ENCODE data around the gene DEGS2.
"Not testable (repeated sequence)": the region's sequence is repeated elsewhere in the genome, so short reads cannot be mapped to it uniquely, and the experiment has no call there.

DEGS2 gene

DNA sequence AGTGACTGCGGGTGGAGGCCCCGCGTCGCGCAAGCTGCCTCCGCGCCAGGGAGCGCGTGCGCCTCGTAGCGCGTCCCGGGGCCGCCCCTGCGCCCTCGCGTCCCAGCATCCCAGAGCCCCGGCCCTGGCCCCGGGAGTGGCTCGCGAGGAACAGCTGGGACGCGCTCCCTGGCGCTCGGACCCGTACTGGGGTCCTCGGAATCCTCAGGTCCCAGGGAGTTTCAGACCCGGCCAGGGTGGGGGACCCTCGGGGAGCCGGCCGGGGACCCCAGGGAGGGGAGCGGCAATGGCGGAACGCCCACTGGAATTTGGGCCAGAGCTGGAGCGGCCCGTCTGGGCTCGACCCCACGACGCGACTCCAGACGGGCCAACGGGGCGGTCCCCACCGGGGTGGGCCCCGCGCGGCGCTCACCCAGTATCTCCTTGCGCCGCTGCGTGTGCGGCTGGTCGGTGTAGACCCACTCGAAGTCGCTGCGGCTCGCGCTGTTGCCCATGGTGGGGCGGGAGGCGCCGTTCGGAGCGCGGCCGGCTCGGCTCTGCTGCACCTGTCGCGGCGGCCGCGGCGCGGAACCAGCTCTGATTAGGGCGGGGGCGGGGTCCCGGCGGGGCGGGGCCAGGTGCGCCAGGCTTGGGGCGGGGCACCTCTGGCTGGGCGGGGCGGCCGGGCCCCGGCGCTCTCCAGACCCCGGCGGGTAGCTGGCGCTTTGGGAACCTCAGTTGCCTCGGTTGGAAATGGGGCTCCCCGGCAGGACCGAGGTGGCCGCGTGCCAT, at the start of gene DEGS2:
Gene DEGS2, minus strand, starts transcription at position 552 of the 771 bp plus-strand sequence. Its CDS starts 58 bp downstream, at position 494.
- peak; percentile 84 for DNase-seq

DNA sequence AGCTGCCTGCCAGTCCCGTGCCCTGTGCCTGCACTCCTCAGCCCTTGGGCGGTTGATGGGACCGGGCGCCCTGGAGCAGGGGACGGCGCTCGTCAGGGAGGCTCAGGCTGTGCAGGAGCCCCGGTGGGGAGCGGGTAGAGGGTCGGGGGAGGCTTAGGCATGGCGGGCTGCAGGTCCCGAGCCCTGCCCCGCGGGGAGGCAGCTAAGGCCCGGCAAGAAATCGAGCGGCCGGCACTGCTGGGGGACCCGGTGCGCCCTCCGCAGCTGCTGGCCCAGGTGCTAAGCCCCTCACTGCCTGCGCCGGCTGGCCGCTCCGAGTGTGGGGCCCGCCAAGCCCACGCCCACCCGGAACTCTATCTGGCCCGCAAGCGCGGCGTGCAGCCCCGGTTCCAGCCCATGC, 48.7 kb upstream of the DEGS2 start:
- DNase-seq, result not testable (repeated sequence)

DNA sequence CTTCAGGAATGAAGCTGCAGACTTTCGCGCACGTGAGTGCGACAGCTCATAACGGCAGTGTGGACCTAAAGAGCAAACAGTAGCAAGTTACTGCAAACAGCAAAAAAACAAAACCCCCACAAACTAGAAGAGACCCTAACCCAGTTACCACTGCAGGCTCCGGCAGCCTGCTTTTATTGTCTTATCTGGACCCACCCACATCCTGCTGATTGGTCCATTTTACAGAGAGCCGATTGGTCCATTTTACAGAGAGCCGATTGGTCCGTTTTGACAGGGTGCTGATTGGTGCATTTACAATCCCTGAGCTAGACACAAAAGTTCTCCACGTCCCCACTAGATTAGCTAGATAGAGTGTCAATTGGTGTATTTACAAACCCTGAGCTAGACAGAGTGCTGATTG, 48.1 kb upstream of the DEGS2 start:
- not testable (repeated sequence) for DNase-seq

DNA sequence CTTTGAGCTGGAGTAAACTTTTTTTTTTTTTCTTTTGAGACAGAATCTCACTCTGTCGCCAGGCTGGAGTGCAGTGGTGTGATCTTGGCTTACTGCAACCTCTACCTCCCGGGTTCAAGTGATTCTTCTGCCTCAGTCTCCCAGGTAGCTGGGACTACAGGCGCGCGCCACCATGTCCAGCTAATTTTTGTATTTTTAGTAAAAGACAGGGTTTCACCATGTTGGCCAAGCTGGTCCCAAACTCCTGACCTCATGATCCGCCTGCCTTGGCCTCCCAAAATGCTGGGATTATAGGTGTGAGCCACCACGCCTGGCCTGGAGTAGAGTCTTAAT, 45.4 kb upstream of the DEGS2 start:
- not testable (repeated sequence) for DNase-seq

GRCh38 chr14:100203962-100204834, 44.8 kb upstream of the DEGS2 start:
- DNase-seq, result no peak

- no peak for DNase-seq
Observed at GRCh38 chr14:100203146-100203545, 43.7 kb upstream of the DEGS2 start.

DNA sequence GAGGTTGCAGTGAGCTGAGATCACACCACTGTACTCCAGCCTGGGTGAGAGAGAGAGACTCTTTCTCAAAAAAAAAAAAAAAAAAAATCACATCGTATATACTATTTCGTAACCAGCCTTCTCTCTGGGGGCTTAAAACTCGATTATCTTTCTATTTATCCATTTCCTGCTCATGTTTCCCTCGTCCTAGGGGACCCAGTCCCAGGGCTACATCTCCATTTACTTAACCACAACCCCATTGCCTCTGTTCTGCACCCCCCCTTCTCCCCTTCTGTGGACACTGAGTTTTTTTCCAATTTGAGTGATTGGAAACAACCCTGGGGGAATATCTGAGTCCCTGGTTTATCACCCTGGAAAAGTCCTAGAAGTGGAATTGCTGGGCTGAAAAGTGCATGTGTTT, 43.3 kb upstream of the DEGS2 start:
- DNase-seq, result no peak

DNA sequence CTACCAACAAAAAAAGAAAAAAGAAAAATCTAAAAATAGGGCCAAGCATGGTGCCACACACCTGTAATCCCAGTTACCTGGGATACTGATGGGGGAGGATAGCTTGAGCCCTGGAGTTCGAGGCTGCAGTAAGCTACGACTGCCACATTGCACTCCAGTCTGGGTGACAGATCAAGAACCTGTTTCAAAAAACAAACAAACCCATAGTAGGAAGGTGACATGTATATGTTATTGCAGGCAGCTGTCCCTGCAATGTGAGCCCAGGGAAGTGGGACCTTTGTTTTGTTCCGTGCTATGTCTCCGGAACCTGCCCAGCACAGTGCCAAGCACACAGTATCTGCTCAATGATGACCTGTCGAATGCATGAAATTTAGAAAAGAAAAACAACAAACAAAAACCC, 42.3 kb upstream of the DEGS2 start:
- DNase-seq, result no peak

DNA sequence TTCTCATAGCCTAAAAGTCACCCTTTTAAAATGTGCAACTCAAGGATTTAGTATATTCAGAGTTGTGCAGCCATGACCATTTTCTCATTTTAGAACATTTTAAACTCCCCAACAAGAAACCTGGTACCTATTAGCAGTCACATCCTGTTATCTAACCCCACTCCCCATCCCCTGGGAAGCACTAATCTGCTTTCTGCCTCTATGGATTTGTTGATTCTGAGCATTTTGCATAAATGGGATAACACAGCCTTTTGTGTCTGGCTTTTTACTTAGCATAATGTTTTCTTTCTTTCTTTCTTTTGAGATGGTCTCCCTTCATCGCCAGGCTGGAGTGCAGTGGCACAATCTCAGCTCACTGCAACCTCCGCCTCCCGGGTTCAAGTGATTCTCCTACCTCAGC, 40.9 kb upstream of the DEGS2 start:
- DNase-seq, result no peak

DNA sequence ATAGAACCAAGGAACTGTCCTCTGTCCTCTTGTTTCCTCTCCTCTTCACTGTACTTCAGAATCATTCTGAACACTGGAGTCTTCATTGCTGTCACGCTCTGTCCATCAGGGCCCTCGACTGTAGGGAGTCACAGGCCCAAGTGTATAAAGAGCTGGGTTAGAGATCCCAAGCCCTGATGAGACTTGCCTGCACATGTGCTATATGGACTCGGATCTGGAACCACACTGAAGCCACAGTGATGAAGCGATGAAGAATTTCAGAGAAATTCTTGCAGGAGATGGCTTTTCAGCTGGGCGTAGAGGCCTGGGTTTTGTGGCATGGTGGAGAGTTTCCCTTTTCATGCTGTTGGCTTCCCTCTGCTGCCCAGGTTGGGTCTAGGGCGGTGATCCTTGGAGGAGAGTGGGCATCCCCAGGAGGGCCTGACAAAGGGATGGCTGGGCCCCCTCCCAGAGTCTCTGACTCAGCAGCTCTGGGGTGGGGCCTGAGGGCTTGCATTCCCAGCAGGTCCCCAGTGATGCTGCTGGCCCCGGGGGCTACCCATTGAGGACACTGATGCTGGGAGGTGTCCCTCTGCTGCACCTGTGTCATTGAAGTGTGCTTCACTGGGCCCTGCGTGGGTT, 39.9 kb upstream of the DEGS2 start:
- DNase-seq, result no peak

- DNase-seq, result peak; percentile 66
Observed at GRCh38 chr14:100193417-100194357, 34.2 kb upstream of the DEGS2 start.

GRCh38 chr14:100192672-100193416, 33.4 kb upstream of the DEGS2 start:
- DNase-seq, result peak; percentile 100

DNA sequence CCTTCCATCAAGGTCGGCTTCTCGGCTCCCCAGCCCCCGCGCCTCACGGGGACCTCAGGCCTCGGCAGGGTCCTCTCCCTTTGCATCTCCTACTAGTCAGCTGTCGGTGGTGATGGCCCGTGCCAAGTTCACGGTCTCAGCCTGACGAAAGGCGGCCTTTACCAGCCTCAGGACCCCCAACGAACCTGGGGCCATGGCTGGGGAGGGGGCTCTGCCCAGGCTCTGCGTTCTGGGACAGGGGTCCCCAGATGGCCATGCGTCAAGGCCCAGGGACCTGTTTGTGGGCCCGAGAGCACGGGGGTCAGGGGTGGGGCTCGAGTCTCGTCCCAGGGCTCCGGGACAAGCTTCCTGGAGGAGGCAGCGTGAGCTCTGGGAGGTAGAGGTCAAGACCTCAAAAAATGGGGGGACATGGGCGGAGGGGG, 32.8 kb upstream of the DEGS2 start:
- peak; percentile 74 for DNase-seq

GRCh38 chr14:100191584-100192249, 32.3 kb upstream of the DEGS2 start:
- DNase-seq, result no peak

DNA sequence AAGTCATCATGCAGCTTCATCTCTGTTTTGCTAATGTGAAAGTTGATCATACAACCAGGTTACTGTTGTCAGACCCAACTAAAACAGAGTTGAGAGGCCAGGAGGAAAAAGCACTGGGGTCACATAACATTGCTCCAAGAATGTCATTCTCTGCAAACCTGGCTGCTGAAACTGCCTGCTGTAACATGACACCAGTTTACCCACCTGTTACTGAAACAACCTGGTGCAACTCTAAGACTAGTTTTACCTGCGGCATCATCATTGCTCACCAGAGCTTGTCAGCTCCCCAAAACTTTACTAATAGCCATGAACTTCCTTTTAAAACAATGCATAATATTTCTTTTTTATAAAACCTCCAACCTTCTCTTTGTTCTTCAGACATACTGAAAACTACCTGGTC, 30.7 kb upstream of the DEGS2 start:
- DNase-seq, result no peak

- no peak for DNase-seq
Observed at GRCh38 chr14:100188392-100189030, 29.1 kb upstream of the DEGS2 start.

- DNase-seq, result no peak
Observed at GRCh38 chr14:100187247-100187833, 27.9 kb upstream of the DEGS2 start.

- not testable (repeated sequence) for DNase-seq
Observed at GRCh38 chr14:100181876-100182551, 22.6 kb upstream of the DEGS2 start.

DNA sequence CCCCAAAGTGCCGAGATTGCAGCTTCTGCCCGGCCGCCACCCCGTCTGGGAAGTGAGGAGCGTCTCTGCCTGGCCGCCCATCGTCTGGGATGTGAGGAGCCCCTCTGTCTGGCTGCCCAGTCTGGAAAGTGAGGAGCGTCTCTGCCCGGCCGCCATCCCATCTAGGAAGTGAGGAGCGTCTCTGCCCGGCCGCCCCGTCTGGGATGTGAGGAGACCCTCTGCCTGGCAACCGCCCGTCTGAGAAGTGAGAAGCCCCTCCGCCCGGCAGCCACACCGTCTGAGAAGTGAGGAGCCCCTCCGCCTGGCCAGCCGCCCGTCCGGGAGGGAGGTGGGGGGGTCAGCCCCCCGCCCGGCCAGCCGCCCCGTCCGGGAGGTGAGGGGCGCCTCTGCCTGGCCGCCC, 21.2 kb upstream of the DEGS2 start:
- DNase-seq, result not testable (repeated sequence)

DNA sequence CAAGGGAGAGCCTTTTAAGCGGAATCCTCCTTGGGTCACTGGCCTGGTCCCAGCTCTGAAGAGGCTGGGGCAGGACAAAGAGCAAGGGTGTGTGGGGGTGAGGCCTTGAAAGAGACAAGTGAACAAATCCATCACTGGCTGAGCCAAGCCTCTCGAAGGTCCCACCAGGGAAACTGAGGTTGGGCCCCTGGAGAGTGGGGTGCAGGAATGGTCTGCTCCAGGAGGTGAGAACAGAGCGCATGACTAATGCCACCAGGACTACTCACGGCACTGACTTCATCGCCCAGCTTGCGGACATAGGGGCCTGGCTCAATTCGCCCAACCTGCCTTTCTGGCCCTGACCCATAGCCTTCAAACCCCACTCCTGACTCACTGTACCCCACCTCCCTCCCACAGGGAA, 19.2 kb upstream of the DEGS2 start:
- no peak for DNase-seq
